Cardiac septum (tissue), 1 donor: ENCODE results near the gene SLC2A9. TPM values are rescaled to one million over a fixed set of nuclear protein-coding genes. Genes with fewer than 3 reads are reported as not detected.
"Not testable (repeated sequence)": the region's sequence is repeated elsewhere in the genome, so short reads cannot be mapped to it uniquely, and the experiment has no call there.

Experiments used
- DNase-seq: peaks from one replicate; pipeline ENCODE4 v3.0.0-alpha.2; 2020; ENCODE audit warnings: low spot score
- intact Hi-C: fragments of 100-400 bp; cut with DNase I; formaldehyde crosslinking; loops from one replicate; pipeline ENCODE4 v1.14.0; 2022
- total RNA-seq: library from RNA; stranded (reverse); fragmentation: NEBNext Ultra II Directional; extraction: Animal tissue kit (Norgen Biotek cat#: 25700); gene quantifications from one replicate; pipeline ENCODE4 v1.2.1, GENCODE V29; 2021
- donor health status: DM: no; HTN: no; CAD: no.

Gene SLC2A9
- total RNA-seq, 1 donor from 2014 or later = 5.5 TPM

DNA sequence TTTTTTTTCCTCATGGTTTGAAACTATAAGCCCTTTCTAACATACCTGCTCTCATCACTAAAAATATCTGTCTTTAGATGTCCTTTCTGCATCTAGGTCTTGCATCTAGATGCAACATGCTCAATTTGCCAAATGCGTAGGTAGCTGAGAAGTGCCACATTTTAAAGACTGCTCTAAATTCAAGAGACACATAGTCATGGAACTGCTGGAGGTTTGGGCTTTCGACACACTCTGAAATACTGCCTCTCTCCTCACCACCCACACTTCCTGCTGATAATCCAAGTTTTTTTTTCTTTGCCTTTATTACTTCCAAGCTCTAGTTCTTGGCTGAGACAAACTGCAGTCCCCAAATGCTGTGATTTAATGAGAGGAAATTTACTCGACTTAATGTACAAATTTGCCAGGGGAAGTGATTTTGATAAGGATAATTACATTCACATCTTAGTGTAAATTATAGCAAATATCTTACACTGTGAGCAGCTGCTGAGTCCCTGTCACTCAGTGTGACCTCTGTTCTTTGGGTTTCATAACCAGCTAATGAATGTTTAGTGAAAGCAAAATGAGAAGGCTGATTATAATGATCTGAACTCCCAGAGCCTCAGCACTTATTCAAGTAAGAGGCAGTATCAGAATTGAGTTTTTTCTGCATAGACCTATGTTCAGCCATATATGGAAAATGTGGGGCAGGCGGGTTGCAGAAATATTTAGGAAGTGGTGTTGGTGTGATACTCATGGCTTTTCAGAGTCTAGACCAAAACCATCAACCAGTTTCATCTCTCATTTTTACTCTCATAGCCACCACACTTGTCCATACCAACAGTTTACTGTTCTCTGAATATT, 208.6 kb downstream of the SLC2A9 start:
- intact Hi-C loops = no loop called here
- no peak for DNase-seq

DNA sequence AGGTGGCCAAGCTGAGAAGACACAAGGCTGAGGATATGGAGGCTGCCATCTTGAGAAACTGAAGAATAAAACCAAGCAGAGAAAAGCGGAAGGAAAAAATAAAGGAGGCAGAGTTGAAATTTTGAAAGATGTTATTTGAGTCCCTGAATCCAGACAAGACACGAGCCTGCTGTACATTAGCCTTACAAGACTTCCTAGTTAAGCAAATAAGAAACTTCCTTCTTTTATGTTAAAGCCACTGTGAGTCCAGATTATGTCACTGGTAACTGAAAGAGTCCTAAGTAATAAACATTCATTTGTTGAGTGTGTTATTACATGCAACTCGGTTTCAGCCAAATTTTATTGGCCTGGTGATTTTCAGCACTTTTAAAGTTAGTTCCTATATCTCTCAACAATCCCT, 209.5 kb downstream of the SLC2A9 start:
- no peak for DNase-seq

DNA sequence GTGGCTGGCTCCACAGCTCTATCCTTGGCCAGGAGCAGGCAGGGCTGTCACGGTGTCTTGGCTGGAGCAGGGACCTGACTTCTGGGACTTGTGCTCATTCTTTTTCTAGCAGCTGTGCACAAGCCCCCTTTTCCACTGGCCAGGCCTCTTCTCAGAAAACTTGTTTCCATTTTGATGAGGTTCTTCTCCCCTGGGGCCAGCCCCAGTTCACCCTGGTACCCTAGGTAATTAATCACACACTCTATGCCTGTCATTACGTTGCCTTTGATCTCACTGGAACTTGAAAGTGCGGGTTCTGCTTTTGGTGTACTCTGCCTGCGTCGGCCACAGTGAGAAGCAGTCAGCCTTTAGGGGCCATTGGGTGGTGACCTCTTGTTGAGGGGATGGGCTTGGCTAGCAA, 213.2 kb downstream of the SLC2A9 start:
- no peak for DNase-seq
- intact Hi-C loops = no loop called here

More for the DNA sequence above, 209.5 kb downstream of the SLC2A9 start:
- intact Hi-C loops = no loop called here

DNA sequence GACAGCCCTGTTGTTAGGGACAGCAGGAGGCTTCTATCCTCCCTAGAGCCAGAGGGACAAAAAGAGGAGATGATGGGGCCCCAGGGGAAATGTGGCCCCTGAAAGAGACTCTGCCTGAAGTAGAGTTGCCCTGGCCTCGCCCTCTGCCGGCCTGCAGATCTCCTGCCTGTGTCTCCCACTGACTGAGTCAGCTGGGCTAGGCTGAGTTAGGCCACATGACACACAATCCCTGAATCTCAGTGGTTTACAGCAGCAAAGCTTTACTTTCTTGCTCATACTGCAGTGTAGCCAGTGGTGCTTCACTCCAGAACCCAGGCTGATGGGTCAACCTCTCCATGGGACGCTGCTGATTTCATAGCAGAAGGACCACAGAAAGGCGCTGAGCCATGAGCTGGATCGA, 216.4 kb downstream of the SLC2A9 start:
- no peak for DNase-seq
- intact Hi-C loops = no loop called here

DNA sequence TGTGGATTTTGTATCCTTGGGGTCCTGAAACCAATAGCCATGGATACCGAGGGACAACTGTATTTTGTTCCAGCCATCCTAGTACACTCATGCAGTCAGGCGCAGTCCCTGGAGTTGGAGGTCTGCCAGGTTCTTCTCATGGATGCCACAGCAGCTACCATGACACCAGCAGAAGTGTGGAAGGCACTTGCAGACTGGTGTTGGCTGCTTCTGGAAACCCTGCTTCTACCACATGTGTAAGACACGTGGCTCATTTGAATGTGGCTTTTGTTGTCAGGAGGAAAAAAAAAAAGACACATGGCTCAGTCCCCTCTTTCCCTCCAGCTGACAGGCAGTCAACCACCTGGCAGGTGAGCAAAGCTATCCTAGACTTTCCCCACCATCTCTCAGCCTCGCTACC, 220.4 kb downstream of the SLC2A9 start:
- DNase-seq = no peak
- intact Hi-C loops = no loop called here

DNA sequence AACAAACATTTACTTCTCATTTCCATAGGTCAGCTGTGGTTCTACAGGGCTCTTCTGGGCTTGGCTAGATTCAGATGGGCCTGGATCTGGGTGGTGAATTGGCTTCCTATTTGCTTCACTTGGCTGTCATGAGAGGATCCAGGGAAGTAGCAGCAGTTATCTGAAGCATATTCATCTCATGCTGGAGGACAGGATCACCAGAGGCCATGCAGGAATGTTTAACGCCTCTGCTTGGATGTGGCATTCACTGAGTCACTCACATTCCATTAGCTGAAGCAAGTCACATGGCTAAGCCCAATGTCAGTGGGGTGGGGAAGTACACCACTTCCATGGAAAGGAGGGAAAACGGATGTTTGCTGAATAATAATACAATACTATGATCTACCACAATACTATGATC, 224.7 kb downstream of the SLC2A9 start:
- DNase-seq, intact Hi-C loops: not testable (repeated sequence)

DNA sequence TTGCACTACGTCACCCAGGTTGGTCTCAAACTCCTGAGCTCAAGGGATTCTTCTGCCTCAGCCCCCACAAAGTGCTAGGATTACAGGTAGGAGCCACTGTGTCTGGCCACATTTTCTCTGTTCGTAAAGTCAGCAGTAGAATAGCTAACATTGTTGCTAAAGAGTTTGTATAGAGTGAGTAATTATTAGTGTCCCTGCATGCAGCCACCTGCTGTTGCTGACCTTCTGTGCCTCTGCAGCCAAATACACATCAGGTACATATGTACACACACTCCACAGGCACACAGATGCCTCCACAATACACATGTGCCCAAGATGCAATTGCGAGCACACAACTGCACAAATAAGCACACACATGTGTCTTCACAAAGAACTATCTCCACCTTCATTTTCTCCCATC, 228.9 kb downstream of the SLC2A9 start:
- no peak for DNase-seq
- intact Hi-C loops = no loop called here

DNA sequence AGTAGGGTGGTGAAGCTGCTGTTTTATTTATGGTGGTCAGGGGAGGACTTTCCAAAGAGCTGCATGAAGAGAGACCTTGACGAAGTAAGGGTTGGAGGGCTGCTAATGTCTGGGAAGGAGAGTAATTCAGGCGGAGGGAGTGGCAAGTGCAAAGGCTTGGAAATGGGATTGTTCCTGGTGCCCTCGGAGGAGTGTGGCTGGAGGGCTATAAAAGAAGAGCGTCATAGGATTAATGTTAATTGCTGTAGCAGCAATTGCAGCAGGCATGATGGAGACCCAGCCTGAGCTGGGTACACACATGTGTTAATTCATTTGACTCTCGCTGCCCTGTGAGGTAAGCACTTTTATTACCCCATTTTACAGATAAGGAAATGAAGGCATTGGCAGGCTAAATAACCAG, 235.4 kb downstream of the SLC2A9 start:
- DNase-seq, intact Hi-C loops: not testable (repeated sequence)

DNA sequence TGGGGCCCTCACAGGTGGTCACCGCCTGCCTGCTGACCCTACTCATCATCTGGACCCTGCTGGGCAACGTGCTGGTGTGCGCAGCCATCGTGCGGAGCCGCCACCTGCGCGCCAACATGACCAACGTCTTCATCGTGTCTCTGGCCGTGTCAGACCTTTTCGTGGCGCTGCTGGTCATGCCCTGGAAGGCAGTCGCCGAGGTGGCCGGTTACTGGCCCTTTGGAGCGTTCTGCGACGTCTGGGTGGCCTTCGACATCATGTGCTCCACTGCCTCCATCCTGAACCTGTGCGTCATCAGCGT, 239.2 kb downstream of the SLC2A9 start:
- intact Hi-C loops = no loop called here
- no peak for DNase-seq

DNA sequence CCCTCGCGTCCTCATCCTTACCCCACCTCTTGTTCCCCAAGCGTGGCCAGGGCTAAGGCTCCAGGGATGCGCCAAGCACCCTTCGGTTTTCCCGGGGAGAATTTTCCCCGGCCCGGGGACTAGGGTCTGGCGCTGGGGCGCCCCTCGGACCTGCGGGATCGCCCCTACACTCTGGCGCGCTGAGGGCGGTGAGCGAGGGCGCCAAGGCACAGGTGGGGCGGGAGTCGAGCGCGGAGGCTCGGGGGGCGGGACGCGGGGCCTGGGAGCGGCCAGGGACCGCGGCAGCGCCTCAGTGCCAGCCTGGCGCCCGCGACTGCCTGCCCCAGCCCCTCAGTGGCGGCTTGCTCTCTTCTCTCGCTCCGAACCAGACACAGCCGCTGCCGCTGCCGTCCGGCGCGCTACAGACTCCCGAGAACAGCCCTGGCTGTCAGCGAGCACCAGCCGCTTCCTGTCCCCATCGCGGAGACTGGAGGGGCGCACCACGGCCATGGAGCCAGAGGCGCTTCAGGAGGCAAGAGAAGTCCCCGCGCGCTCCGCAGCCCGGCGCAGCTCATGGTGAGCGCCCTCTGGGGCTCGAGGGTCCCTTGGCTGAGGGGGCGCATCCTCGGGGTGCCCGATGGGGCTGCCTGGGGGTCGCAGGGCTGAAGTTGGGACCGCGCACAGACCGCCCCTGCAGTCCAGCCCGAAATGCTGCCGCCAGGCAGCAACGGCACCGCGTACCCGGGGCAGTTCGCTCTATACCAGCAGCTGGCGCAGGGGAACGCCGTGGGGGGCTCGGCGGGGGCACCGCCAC, 239.8 kb downstream of the SLC2A9 start, which contains the start of gene DRD5:
Gene DRD5 (plus strand): TSS at position 292 of the 793 bp plus-strand sequence. CDS start 396 bp downstream, at position 688.
- DNase-seq = no peak
- intact Hi-C loops = no loop called here

Other genes with a start within 250 kb of the SLC2A9 start
- gene DRD5, start 239.9 kb downstream of the SLC2A9 start, total RNA-seq = not detected
- 245 TPM for gene WDR1, start 95.3 kb upstream of the SLC2A9 start, total RNA-seq